ENCODE measurements around the gene MAGI1.
"Not testable (repeated sequence)": the region's sequence is repeated elsewhere in the genome, so short reads cannot be mapped to it uniquely, and the experiment has no call there.

DNA sequence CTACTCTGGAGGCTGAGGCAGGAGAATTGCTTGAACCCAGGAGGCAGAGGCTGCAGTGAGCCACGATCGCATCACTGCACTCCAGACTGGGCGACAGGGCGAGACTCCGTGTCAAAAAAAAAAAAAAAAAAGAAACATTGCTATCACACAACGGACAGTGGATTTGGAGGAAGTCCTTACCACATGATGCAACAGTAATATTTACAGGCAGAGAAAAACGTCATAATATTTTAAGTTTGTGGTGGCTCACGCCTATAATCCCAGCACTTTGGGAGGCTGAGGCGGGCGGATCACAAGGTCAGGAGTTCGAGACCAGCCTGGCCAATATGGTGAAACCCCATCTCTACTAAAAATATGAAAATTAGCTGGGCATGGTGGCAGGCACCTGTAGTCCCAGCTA is 473.0 kb downstream of the MAGI1 start:
- TF ChIP-seq, protein P1, sequence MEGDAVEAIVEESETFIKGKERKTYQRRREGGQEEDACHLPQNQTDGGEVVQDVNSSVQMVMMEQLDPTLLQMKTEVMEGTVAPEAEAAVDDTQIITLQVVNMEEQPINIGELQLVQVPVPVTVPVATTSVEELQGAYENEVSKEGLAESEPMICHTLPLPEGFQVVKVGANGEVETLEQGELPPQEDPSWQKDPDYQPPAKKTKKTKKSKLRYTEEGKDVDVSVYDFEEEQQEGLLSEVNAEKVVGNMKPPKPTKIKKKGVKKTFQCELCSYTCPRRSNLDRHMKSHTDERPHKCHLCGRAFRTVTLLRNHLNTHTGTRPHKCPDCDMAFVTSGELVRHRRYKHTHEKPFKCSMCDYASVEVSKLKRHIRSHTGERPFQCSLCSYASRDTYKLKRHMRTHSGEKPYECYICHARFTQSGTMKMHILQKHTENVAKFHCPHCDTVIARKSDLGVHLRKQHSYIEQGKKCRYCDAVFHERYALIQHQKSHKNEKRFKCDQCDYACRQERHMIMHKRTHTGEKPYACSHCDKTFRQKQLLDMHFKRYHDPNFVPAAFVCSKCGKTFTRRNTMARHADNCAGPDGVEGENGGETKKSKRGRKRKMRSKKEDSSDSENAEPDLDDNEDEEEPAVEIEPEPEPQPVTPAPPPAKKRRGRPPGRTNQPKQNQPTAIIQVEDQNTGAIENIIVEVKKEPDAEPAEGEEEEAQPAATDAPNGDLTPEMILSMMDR (IDR thresholded peaks at IDR 0.05; ENCODE audit: insufficient read depth, low read length, poor library complexity, severe bottlenecking) = not testable (repeated sequence)
- TF ChIP-seq EZH2phosphoT487 (conservative IDR thresholded peaks at IDR 0.05; ENCODE audit: low read length) = not testable (repeated sequence)
